ENCODE measurements around the gene IL1F10. TPM values are rescaled to one million over a fixed set of nuclear protein-coding genes. Genes with fewer than 3 reads are reported as not detected.

IL1F10 gene
- total and polyA plus RNA-seq, 2 of the 13 experiments (the other 11 are each of a cell fraction or from before 2014, with no cell fraction given), result not detected

DNA sequence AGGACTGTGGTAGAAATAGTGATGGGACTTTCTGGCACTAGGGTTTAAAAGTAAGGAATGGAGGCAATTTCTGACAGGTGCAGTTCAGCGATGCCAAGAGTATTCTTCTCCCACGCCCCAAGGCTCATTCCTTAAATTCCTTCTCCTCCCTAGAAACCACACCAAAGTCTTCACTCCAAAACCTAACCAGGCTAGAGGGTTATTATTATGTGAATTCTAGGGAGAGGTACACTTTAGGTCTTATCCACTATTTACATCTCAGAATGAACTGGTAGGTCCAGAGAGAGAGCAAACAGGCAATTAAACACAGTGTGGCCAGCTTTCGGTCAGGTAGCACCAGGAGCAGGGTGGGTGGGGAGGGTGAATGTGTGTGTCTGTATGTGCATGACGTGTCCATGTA lies 11.4 kb downstream of the IL1F10 start:
- DNase-seq (ENCODE audit: low spot score), result no peak
- no peaks in the 10 kb centered on the region for H3K9me3 ChIP-seq (ENCODE audit: low read length)
- H3K4me1 ChIP-seq (ENCODE audit: insufficient read depth, low read length), result peaks cover 14% of the 10 kb centered on the region; the same call in 1 of the 2 replicates
- H3K27me3 ChIP-seq (ENCODE audit: control insufficient read depth in 1 of 2, insufficient read depth in 2 of 2, low read length in 2 of 2), result peaks cover 2 to 20% of the 10 kb centered on the region in 2 experiments; a peak in 3 of 5 replicates
- no peaks in the 10 kb centered on the region for H3K36me3 ChIP-seq (replicated peaks in 1 of 2; ENCODE audit: control insufficient read depth in 1 of 2, insufficient read depth in 2 of 2, low read length in 2 of 2)
- CTCF ChIA-PET (ENCODE audit: low intra/inter-chr PET ratio, low total read pairs), result interaction anchor here (2.0 to 2.9 kb wide), 3 partner anchors 58 to 311 kb away, joined by 8 to 35 read pairs (median 34); no protein-coding TSS in a partner anchor
- no peak overlapping the region for H3K9ac ChIP-seq (ENCODE audit: insufficient read depth, low read depth, low read length)
- POLR2A ChIA-PET, result interaction anchor here (1.1 to 1.9 kb wide), 3 partner anchors 49 to 119 kb away, joined by 3 to 9 read pairs (median 4); no protein-coding TSS in a partner anchor
- H3K4me3 ChIP-seq (replicated peaks in 1 of 3; ENCODE audit: insufficient read depth in 1 of 3, low read depth in 2 of 3, low read length in 3 of 3), result no peak overlapping the region
- intact Hi-C loops (cut with micrococcal nuclease; ENCODE audit: unreplicated experiment) (no loop called here), in situ Hi-C loops (cut with HindIII; ENCODE audit: extremely low pct_ligation_motif_present, low pct_unique_long_range_greater_than_20kb) (no loop called here)
- no peak overlapping the region for H3K27ac ChIP-seq (ENCODE audit: extremely low read length, insufficient read depth, low read length)
- ATAC-seq, result no peak
- no TSS peak for BruUV-seq (replicated peaks)
- WGBS (ENCODE audit: low lambda C conversion rate), result 34% methylated on average over 4 of the region's 4 CpGs
- no peak overlapping the region for H2AFZ ChIP-seq (ENCODE audit: low read length)
- no peak for FAIRE-seq
- H3K4me2 ChIP-seq (ENCODE audit: low read depth, low read length), result no peak overlapping the region
- no peaks in the 10 kb centered on the region for H3K79me2 ChIP-seq (ENCODE audit: insufficient read depth, low read length)
- no peaks in the 10 kb centered on the region for H4K20me1 ChIP-seq (ENCODE audit: insufficient read depth, low read length)
- no peak for TF ChIP-seq SIN3A (IDR thresholded peaks at IDR 0.05; ENCODE audit: borderline replicate concordance, low read depth, low read length)
- TF ChIP-seq SP140L (CRISPR knock-in tag; IDR thresholded peaks at IDR 0.05; ENCODE audit: borderline replicate concordance), result no peak
- TF ChIP-seq, protein P1, sequence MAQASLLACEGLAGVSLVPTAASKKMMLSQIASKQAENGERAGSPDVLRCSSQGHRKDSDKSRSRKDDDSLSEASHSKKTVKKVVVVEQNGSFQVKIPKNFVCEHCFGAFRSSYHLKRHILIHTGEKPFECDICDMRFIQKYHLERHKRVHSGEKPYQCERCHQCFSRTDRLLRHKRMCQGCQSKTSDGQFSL (CRISPR knock-in tag; IDR thresholded peaks at IDR 0.05), result no peak
- no peak for TF ChIP-seq ZNF615 (CRISPR knock-in tag; IDR thresholded peaks at IDR 0.05; ENCODE audit: borderline replicate concordance)
- no peak for TF ChIP-seq USF2 (IDR thresholded peaks at IDR 0.05; ENCODE audit: low read depth, low read length)
- no peak for TF ChIP-seq USF2 (CRISPR knock-in tag; IDR thresholded peaks at IDR 0.05; ENCODE audit: borderline replicate concordance)
- TF ChIP-seq PRDM4 (CRISPR knock-in tag; IDR thresholded peaks at IDR 0.05; ENCODE audit: borderline replicate concordance), result no peak
- no peak for TF ChIP-seq POLR2AphosphoS5 (IDR thresholded peaks at IDR 0.05; ENCODE audit: low read depth, low read length)
- TF ChIP-seq, protein P2, sequence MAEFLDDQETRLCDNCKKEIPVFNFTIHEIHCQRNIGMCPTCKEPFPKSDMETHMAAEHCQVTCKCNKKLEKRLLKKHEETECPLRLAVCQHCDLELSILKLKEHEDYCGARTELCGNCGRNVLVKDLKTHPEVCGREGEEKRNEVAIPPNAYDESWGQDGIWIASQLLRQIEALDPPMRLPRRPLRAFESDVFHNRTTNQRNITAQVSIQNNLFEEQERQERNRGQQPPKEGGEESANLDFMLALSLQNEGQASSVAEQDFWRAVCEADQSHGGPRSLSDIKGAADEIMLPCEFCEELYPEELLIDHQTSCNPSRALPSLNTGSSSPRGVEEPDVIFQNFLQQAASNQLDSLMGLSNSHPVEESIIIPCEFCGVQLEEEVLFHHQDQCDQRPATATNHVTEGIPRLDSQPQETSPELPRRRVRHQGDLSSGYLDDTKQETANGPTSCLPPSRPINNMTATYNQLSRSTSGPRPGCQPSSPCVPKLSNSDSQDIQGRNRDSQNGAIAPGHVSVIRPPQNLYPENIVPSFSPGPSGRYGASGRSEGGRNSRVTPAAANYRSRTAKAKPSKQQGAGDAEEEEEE (CRISPR knock-in tag; IDR thresholded peaks at IDR 0.05; ENCODE audit: borderline replicate concordance), result no peak
- TF ChIP-seq TAF1 (CRISPR knock-in tag; IDR thresholded peaks at IDR 0.05), result no peak
- no peak for TF ChIP-seq ZNF563 (CRISPR knock-in tag; IDR thresholded peaks at IDR 0.05)
- TF ChIP-seq ZFP37 (CRISPR knock-in tag; IDR thresholded peaks at IDR 0.05; ENCODE audit: borderline replicate concordance), result no peak
- TF ChIP-seq, protein P3, sequence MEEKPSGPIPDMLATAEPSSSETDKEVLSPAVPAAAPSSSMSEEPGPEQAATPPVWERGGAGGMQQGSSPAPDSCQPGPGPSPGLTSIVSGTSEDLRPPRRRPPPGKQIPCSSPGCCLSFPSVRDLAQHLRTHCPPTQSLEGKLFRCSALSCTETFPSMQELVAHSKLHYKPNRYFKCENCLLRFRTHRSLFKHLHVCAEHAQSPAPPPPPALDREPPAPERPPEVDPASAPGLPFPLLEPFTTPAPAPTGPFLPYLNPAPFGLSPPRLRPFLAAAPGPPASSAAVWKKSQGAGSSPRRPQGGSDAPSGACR (CRISPR knock-in tag; IDR thresholded peaks at IDR 0.05), result no peak
- no peak for TF ChIP-seq ZSCAN30 (CRISPR knock-in tag; IDR thresholded peaks at IDR 0.05)
- TF ChIP-seq TARDBP (CRISPR knock-in tag; IDR thresholded peaks at IDR 0.05), result no peak
- TF ChIP-seq HDAC2 (CRISPR knock-in tag; IDR thresholded peaks at IDR 0.05), result no peak
- TF ChIP-seq CBX2 (IDR thresholded peaks at IDR 0.05; ENCODE audit: low read depth, low read length), result no peak
- TF ChIP-seq CBX2 (CRISPR knock-in tag; IDR thresholded peaks at IDR 0.05; ENCODE audit: low read depth), result no peak

Data from HepG2 (cell line).